Uterus (tissue), 2 donors: ENCODE results near the gene DEFB121.

Source experiments
- CTCF ChIP-seq, 4 experiments: fragments of 200-600 bp in 2 of 4; fragments of 450-650 bp in 2 of 4; sonication (generic) in 2 of 4; IDR thresholded peaks; one replicate each; pipeline ENCODE4 v1.5.1; 2016 to 2019; ENCODE audit warnings: antibody characterized with exemption in 4 of 4, mild to moderate bottlenecking in 2 of 4, moderate library complexity in 1 of 4
- POLR2A ChIP-seq, 2 donors: fragments of 450-650 bp; IDR thresholded peaks; one replicate each; pipeline ENCODE4 v1.6.1; 2016; ENCODE audit warnings: antibody characterized with exemption in 2 of 2, mild to moderate bottlenecking in 1 of 2, moderate library complexity in 1 of 2

- TF ChIP-seq CTCF (IDR thresholded peaks at IDR 0.05), result no peak
- TF ChIP-seq POLR2A (IDR thresholded peaks at IDR 0.05), result no peak
Observed at GRCh38 chr20:31355981-31356380, 50.0 kb downstream of the DEFB121 start.
